Measurements from ENCODE around the gene MIDN. TPM values are rescaled to one million over a fixed set of nuclear protein-coding genes. Genes with fewer than 3 reads are reported as not detected.

The MIDN gene
- total RNA-seq, 1 experiment from 2014 or later, result 286 TPM

DNA sequence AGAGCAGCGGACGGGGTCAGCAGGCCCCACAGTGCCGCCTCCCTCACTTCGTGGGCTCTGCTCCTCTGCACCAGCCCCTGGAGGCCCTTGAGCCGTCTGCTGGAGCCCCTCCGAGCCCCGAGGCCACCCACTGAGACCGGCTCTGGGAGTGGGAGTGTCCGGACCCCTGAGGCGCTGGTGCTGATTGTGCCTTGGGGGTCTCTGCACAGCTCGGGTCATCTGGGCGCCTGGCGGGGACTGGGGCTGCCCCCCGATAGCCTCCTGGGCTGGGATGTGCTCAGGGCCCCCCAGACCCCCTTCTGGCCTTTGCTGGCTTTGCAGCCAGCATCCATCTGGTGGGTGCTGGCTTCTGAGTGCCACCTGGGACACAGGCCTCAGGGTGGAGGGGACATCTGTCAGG is 26.0 kb upstream of the MIDN start:
- Mint-ChIP-seq H3K4me3 (no peak overlapping the region), H3K4me1 (peaks cover 0 to 6% of the 10 kb centered on the region in 2 experiments; a peak in 2 of 4 replicates), H3K9me3 (no peaks in the 10 kb centered on the region), H3K27me3 (ENCODE audit: low read depth) (no peaks in the 10 kb centered on the region), H3K27ac (no peak overlapping the region), H3K36me3 (ENCODE audit: insufficient read depth in 1 of 3, low read depth in 3 of 3) (peaks cover 2 to 9% (median 6%) of the 10 kb centered on the region in 3 experiments; a peak in 5 of 7 replicates)
- Histone ChIP-seq H3K79me2 (ENCODE audit: insufficient read depth, low read length) (no peaks in the 10 kb centered on the region), H3K27ac (ENCODE audit: insufficient read length, low read depth, low read length) (no peak overlapping the region), H3K23ac (ENCODE audit: insufficient read length, low read depth, low read length) (no peak overlapping the region), H3K27me3 (ENCODE audit: insufficient read depth, low read length) (no peaks in the 10 kb centered on the region), H3K9ac (ENCODE audit: extremely low read depth, insufficient read length, low read length) (no peak overlapping the region), H2BK12ac (ENCODE audit: insufficient read length, low read depth, low read length) (no peak overlapping the region), H2BK120ac (ENCODE audit: low read depth, low read length, poor library complexity, severe bottlenecking) (no peak overlapping the region), H4K5ac (ENCODE audit: insufficient read length, low read depth, low read length) (no peak overlapping the region), H3K18ac (ENCODE audit: insufficient read length, low read depth, low read length) (no peak overlapping the region), H3K4ac (ENCODE audit: low read depth, low read length) (no peak overlapping the region), H3K56ac (ENCODE audit: insufficient read length, low read depth, low read length) (no peak overlapping the region), H3K4me1 (ENCODE audit: insufficient read depth, low read length) (no peaks in the 10 kb centered on the region), H2AFZ (ENCODE audit: low read length) (no peak overlapping the region), H3K14ac (ENCODE audit: insufficient read depth, low read length) (no peak overlapping the region), H4K8ac (replicated peaks; ENCODE audit: insufficient read length, low read depth, low read length) (no peak overlapping the region), H3K4me2 (ENCODE audit: insufficient read depth, insufficient read length, low read length) (no peak overlapping the region), H3K79me1 (ENCODE audit: insufficient read depth, low read depth, low read length, poor library complexity, severe bottlenecking) (peaks cover 4% of the 10 kb centered on the region), H4K20me1 (ENCODE audit: control insufficient read depth, insufficient read depth, insufficient read length) (no peaks in the 10 kb centered on the region), H2BK5ac (ENCODE audit: insufficient read length, low read length) (no peak overlapping the region), H4K91ac (ENCODE audit: insufficient read length, low read depth, low read length) (no peak overlapping the region), H3K23me2 (ENCODE audit: insufficient read length, low read depth, low read length, poor library complexity, severe bottlenecking) (no peaks in the 10 kb centered on the region), H3K9me3 (ENCODE audit: control insufficient read depth, low read depth, low read length) (no peaks in the 10 kb centered on the region), H2BK15ac (ENCODE audit: low read depth, low read length) (no peak overlapping the region), H2AK5ac (ENCODE audit: insufficient read length, low read length) (no peak overlapping the region), H2BK20ac (ENCODE audit: low read depth, low read length, poor library complexity, severe bottlenecking) (no peak overlapping the region), H3T11ph (ENCODE audit: low read length) (no peak overlapping the region)
- WGBS (ENCODE audit: extremely low coverage, insufficient read length, low lambda C conversion rate), result no CpG with 5 or more reads among the region's 14 CpGs
- no peak for DNase-seq
- TF ChIP-seq, protein P1, sequence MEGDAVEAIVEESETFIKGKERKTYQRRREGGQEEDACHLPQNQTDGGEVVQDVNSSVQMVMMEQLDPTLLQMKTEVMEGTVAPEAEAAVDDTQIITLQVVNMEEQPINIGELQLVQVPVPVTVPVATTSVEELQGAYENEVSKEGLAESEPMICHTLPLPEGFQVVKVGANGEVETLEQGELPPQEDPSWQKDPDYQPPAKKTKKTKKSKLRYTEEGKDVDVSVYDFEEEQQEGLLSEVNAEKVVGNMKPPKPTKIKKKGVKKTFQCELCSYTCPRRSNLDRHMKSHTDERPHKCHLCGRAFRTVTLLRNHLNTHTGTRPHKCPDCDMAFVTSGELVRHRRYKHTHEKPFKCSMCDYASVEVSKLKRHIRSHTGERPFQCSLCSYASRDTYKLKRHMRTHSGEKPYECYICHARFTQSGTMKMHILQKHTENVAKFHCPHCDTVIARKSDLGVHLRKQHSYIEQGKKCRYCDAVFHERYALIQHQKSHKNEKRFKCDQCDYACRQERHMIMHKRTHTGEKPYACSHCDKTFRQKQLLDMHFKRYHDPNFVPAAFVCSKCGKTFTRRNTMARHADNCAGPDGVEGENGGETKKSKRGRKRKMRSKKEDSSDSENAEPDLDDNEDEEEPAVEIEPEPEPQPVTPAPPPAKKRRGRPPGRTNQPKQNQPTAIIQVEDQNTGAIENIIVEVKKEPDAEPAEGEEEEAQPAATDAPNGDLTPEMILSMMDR (conservative IDR thresholded peaks at IDR 0.05), result peak; percentile 10; the same call in 1 of the 3 replicates

Measured in H9 (cell line).